ENCODE measurements around the gene SENP1.

DNA sequence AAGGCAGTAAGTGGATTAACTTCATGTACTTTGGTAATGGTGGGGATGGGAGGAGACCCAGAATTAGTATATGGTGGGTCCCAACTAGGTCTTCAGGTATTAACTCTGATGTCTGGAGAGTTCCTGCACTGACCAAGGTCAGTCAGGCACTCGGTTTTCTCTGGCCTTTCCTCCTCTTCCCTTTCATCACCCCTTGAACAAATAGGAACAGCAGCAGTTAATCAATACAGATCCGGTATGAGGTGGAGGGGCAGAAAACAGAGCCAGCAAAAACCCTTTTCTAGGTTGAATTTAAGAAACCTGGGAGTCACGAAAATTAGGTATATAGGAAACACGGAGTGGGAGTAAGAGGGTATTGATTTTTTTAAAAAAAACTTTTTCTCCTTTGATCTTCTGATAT is 17.3 kb upstream of the SENP1 start:
- TF ChIP-seq, protein P1, sequence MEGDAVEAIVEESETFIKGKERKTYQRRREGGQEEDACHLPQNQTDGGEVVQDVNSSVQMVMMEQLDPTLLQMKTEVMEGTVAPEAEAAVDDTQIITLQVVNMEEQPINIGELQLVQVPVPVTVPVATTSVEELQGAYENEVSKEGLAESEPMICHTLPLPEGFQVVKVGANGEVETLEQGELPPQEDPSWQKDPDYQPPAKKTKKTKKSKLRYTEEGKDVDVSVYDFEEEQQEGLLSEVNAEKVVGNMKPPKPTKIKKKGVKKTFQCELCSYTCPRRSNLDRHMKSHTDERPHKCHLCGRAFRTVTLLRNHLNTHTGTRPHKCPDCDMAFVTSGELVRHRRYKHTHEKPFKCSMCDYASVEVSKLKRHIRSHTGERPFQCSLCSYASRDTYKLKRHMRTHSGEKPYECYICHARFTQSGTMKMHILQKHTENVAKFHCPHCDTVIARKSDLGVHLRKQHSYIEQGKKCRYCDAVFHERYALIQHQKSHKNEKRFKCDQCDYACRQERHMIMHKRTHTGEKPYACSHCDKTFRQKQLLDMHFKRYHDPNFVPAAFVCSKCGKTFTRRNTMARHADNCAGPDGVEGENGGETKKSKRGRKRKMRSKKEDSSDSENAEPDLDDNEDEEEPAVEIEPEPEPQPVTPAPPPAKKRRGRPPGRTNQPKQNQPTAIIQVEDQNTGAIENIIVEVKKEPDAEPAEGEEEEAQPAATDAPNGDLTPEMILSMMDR (IDR thresholded peaks at IDR 0.05): no peak
- no peak for TF ChIP-seq POLR2A (IDR thresholded peaks at IDR 0.05)

Data from uterus (tissue), 2 donors.